ENCODE results near the gene DSCAM.

The DSCAM gene

GRCh38 chr21:40833184-40833583 is 13.8 kb downstream of the DSCAM start:
- no peak overlapping the region for H3K27ac ChIP-seq (replicated peaks)
- TF ChIP-seq SPI1 (IDR thresholded peaks at IDR 0.05; ENCODE audit: borderline replicate concordance, low read depth) = no peak
- TF ChIP-seq REST (IDR thresholded peaks at IDR 0.05; ENCODE audit: insufficient replicate concordance, low read depth) = no peak
- TF ChIP-seq, protein P1, sequence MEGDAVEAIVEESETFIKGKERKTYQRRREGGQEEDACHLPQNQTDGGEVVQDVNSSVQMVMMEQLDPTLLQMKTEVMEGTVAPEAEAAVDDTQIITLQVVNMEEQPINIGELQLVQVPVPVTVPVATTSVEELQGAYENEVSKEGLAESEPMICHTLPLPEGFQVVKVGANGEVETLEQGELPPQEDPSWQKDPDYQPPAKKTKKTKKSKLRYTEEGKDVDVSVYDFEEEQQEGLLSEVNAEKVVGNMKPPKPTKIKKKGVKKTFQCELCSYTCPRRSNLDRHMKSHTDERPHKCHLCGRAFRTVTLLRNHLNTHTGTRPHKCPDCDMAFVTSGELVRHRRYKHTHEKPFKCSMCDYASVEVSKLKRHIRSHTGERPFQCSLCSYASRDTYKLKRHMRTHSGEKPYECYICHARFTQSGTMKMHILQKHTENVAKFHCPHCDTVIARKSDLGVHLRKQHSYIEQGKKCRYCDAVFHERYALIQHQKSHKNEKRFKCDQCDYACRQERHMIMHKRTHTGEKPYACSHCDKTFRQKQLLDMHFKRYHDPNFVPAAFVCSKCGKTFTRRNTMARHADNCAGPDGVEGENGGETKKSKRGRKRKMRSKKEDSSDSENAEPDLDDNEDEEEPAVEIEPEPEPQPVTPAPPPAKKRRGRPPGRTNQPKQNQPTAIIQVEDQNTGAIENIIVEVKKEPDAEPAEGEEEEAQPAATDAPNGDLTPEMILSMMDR (IDR thresholded peaks at IDR 0.05; ENCODE audit: insufficient read depth, low read length) = no peak
- no peak for TF ChIP-seq POLR2AphosphoS5 (IDR thresholded peaks at IDR 0.05; ENCODE audit: low read depth)
- no peak for TF ChIP-seq GABPA (IDR thresholded peaks at IDR 0.05; ENCODE audit: low read depth)
- H3K4me3 ChIP-seq (replicated peaks; ENCODE audit: insufficient read depth, low read length) = no peak overlapping the region
- H3K27me3 ChIP-seq (ENCODE audit: insufficient read depth, poor library complexity, severe bottlenecking) = peaks cover 2% of the 10 kb centered on the region
- no peak for DNase-seq (ENCODE audit: low read depth in 1 of 2, low spot score in 1 of 2)

DNA sequence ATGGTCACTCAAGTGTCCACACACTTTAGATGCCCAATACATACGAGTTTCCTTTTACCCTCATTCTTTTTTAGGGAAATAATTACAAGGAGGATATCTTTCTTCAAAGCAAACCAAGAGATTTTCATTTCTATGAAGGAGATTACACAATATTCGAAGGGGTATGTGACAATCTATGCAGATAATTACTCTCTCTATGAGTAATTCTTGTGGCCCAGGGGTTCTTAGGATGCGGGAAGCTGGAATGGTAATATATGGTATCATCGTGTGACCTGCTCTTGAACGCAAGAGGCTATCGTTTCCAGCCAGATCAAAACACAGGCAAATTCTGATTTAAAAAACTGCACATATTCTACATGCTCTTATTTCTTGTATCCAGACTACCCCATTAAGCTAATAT is 14.6 kb downstream of the DSCAM start:
- Histone ChIP-seq H3K27ac (replicated peaks) (no peak overlapping the region), H3K4me3 (replicated peaks; ENCODE audit: insufficient read depth, low read length) (no peak overlapping the region), H3K27me3 (ENCODE audit: insufficient read depth, poor library complexity, severe bottlenecking) (peaks cover 2% of the 10 kb centered on the region)
- no peak for TF ChIP-seq REST (IDR thresholded peaks at IDR 0.05; ENCODE audit: insufficient replicate concordance, low read depth)
- TF ChIP-seq, protein P1 (IDR thresholded peaks at IDR 0.05; ENCODE audit: insufficient read depth, low read length) = no peak
- TF ChIP-seq GABPA (IDR thresholded peaks at IDR 0.05; ENCODE audit: low read depth) = no peak
- no peak for TF ChIP-seq POLR2AphosphoS5 (IDR thresholded peaks at IDR 0.05; ENCODE audit: low read depth)
- no peak for TF ChIP-seq SPI1 (IDR thresholded peaks at IDR 0.05; ENCODE audit: borderline replicate concordance, low read depth)
- no peak for DNase-seq (ENCODE audit: low read depth in 1 of 2, low spot score in 1 of 2)

DNA sequence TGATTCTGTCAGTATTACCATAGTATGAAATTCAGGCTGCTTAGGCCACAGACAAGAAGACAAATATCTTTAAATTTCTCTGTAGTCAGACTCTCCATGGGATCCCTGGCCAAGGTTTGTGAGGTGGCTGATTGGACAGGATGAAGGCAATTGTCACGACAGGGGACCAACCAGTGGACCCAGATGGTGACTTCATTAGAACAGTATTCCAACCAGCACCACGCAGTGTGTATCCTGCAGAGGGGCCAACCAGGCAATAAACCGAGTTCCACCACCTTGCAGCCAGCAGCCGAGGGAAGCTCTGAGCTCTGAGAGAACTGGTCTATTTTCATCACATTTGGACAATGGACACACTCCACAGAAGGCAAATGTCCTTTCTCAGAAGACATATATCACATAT is 16.1 kb downstream of the DSCAM start:
- TF ChIP-seq POLR2AphosphoS5 (IDR thresholded peaks at IDR 0.05; ENCODE audit: low read depth) (no peak), GABPA (IDR thresholded peaks at IDR 0.05; ENCODE audit: low read depth) (no peak), REST (IDR thresholded peaks at IDR 0.05; ENCODE audit: insufficient replicate concordance, low read depth) (no peak)
- TF ChIP-seq, protein P1 (IDR thresholded peaks at IDR 0.05; ENCODE audit: insufficient read depth, low read length) = no peak
- H3K4me3 ChIP-seq (replicated peaks; ENCODE audit: insufficient read depth, low read length) = no peak overlapping the region
- DNase-seq (ENCODE audit: low read depth in 1 of 2, low spot score in 1 of 2) = no peak
- no peaks in the 10 kb centered on the region for H3K27me3 ChIP-seq (ENCODE audit: insufficient read depth, poor library complexity, severe bottlenecking)
- H3K27ac ChIP-seq (replicated peaks) = no peak overlapping the region
